GM19463 (cell line): ENCODE results near the gene LGR5.
"Not testable (repeated sequence)": the region's sequence is repeated elsewhere in the genome, so short reads cannot be mapped to it uniquely, and the experiment has no call there.

Experiments
- ATAC-seq: cut with Tn5 transposase; IDR thresholded peaks from one replicate; pipeline ENCODE4 v1.9.1; 2021; ENCODE audit warnings: mild to moderate bottlenecking, moderate library complexity; ENCODE audit not compliant: unreplicated experiment

The LGR5 gene

DNA sequence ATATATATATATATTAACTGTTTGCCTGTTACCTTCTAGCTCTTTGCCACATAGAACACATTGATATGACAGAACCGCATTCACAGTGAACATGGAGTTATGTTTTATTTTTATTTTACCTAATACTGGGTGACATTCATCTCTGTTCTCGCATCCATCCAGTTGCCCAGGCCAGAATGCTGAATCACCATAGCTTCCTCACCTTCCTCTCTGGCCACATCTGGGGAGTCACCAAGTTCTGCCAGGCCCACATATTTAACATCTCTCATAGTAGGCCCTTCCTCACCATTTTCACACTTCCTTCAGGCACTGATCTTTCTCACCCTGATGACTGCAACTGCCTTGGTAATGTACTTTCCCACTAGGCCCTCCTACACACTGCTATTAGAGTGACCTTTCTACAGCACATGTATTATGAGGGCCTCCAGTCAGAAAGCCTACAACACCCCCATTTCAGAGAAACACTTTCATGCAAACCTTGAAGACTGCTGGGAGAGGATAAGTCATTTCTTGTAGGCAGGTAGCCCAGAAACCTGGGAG, 106.8 kb downstream of the LGR5 start:
- no peak for ATAC-seq

DNA sequence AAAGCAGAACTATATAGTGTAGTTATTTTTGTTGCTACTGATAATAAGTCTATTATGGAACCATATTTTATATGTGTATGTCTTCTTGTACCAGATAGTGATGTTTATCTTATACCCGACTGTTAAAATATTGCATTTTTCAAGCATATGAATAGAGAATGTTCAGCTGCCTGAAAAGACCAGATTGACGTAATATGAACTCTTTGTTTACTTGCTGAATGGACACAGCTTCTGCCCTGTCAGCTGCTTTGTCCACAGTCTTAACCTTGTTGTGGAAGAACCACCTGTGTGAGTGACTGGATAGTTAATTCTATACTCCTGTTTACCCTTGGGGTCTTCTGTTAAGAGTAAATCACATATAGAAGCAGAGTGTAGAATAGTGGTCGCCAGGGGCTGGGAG, 109.3 kb downstream of the LGR5 start:
- no peak for ATAC-seq

DNA sequence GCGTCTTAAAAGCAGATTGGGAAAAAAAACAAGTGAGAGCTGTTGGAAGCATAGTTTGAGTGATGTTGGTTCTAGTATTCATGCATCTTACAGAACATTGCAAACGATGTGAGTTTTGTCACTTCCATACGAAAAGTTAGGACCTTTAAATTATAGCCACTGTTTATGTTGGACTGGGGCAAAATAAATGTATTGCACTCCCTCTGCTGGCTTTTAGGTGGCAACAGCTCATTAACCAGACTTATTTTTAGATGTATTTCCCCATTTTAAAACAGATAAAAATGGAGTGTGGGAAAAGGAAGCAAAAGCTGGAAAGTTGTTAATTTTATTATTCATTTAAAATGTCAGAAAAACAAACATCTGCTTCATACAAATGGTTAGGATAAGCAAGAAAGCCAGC, 111.9 kb downstream of the LGR5 start:
- no peak for ATAC-seq

DNA sequence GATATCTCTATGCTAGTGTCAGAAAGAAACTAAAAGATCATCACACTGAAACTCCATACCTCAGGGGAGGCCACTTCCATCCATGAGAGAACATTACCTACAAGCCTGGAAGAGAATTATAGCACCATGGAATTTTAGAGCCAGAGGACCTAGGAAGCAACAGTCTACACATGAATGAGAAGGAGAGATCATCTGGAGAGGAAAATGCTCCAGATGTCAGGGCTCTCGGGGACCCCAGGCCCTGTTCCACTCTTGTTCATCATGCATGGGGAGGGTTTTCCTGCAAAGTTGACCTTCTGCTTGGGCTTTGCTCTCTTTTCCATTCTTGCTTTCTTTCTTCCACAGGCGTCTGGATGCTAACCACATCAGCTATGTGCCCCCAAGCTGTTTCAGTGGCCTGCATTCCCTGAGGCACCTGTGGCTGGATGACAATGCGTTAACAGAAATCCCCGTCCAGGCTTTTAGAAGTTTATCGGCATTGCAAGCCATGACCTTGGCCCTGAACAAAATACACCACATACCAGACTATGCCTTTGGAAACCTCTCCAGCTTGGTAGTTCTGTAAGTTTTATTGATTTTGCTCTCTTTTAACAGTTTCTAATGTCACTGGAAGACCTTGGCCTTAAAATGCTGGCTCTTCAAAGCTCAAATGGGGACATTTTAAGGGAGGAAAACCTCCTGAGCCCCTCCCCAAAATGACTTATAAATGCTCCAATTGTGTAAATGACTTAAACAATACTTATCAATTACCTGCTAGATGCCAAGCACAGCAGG, 113.3 kb downstream of the LGR5 start:
- no peak for ATAC-seq

GRCh38 chr12:71555191-71555590, 115.6 kb downstream of the LGR5 start:
- ATAC-seq, result no peak

DNA sequence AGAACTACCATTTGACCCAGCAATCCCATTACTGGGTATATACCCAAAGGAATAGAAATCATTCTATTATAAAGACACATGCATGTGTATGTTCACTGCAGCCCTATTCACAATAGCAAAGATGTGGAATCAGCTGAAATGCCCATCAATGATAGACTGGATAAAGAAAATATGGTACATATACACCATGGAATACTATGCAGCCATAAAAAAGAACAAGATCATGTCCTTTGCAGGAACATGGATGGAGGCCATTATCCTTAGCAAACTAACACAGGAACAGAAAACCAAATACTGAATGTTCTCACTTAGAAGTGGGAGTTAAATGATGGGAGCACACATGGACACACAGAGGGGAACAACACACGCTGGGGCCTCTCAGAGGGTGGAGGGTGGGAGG, 116.2 kb downstream of the LGR5 start:
- ATAC-seq, result not testable (repeated sequence)

GRCh38 chr12:71556448-71556847, 116.8 kb downstream of the LGR5 start:
- ATAC-seq, result no peak

DNA sequence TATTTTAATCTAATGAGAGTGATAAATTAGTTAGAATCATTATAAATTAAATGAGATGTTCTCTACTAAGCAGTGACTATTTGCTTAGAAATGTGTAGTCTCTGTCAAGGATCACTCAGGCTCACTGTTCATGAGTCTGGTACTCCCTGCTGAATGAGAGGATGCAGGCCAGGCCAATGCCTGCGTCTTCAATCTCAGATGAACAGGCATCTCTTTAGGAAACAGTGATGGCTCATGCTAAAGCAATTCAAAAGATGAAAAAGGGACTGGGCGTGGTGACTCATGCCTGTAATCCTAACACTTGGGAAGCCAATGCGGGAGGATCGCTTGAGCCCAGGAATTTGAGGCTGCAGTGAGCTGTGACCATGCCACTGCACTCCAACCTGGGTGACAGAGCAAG, 117.3 kb downstream of the LGR5 start:
- no peak for ATAC-seq

GRCh38 chr12:71558445-71558844, 118.8 kb downstream of the LGR5 start:
- no peak for ATAC-seq

- ATAC-seq, result no peak
Measured at GRCh38 chr12:71562676-71563595, 123.3 kb downstream of the LGR5 start.

GRCh38 chr12:71565535-71565934, 125.9 kb downstream of the LGR5 start:
- ATAC-seq, result no peak

GRCh38 chr12:71566655-71567054, 127.1 kb downstream of the LGR5 start:
- no peak for ATAC-seq

DNA sequence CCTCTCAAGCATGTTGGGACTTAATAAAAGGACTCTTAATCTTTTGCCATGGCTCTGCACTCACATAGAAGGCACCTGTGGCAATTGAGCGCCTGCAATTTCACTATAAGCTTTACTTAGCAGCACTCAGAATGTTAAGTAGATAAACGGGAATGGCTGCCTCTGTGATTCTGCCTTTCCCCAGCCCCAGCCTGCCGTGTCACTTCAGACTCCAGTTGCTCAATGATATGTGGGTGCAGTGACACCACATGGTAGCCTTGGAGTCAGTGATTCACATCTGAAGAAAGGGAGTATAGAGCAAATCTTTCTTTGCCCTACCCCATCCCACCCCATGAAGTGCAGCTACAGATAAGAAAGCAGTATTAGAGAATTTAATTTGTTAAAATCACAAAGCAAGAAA, 127.9 kb downstream of the LGR5 start:
- ATAC-seq, result no peak

DNA sequence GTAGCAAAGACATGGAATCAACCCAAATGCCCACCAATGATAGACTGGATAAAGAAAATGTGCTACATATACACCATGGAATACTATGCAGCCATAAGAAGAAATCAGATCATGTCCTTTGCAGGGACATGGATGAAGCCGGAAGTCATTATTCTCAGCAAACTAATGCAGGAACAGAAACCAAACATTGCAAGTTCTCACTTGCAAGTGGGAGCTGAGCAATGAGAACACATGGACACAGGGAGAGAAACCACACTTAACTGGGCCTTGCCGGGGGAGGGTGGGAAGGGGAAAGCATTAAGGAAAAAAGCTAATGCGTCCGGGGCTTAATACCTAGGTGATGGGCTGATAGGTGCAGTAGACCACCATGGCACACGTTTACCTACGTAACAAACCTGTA, 130.3 kb downstream of the LGR5 start:
- ATAC-seq, result not testable (repeated sequence)

DNA sequence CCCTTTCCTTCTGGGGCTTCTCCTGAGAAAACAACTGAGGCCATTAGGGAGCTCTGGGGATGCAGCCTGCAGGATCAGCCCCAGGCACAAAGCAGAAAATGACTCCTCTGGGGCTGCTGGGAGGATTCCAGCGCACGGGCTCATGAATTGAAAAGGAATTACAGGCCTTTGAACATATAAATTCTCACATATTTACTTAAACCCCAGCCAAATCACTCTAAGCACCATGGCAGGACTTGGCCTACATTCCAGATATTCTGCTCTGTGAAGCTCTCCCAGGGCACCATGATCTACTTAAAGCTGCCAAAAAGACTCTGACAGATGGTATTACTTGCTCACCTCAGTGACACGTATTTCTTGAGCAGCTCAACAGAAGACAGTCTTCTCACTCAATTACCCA, 136.9 kb downstream of the LGR5 start:
- no peak for ATAC-seq

DNA sequence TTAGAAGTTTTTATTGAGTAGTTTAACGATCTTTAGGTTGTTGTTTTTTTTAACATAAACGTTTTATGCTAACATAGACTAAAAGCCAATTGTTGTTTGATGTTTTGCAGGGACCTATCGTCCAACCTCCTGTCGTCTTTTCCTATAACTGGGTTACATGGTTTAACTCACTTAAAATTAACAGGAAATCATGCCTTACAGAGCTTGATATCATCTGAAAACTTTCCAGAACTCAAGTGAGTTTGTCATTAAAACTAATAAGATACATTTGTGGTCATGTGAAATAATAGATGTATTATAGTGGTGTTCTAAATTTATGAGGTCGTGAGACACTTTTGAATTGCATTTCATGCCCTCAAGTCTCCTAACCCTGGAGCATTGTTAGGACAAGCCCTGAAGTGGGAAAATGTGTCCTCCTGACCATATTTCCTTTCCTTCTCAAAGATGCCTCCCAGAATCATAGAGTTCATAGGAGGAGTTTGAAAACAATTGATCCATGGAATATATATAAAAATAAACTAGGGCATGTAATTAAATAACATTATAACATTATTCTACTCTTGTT, 139.2 kb downstream of the LGR5 start:
- no peak for ATAC-seq

GRCh38 chr12:71581206-71581605, 141.6 kb downstream of the LGR5 start:
- no peak for ATAC-seq

DNA sequence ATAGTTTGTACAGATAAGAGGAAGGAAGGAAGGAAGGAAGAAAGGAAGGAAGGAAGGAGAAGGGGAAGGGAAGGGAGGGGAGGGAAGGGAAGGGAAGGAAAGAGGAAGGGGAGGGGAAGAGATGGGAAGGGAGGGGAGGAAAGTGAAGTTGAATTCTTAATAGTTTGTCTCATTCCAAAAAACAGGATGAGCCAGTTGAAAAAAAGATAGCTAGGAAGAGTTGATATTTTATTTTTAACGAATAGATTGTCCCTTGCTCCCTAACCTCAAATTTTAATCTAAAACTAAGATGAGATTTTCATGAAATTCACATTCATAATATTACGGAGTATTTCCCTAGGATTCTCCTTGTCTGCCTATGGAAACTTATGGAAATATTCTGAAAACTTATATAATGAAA, 143.3 kb downstream of the LGR5 start:
- ATAC-seq, result no peak

GRCh38 chr12:71584356-71584755, 144.8 kb downstream of the LGR5 start:
- no peak for ATAC-seq

GRCh38 chr12:71585218-71585617, 145.6 kb downstream of the LGR5 start:
- ATAC-seq, result no peak

DNA sequence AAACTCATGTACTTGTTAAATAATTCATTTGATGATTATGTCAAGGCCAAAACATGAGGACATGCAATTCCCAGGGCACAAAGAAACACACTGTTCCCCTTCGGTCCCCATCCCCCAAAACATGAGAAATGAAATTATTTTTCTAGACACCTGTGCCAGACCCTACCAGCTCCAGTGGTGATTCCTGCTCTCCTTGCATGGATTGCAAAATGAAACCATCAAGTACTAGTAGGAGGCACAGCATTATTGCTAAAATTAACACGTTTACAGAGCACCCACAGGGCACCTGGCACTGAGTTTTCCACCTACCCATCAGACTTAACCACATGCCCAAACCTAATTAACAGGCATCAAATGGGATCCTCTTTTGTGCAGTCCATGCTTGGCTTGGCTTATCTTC, 147.4 kb downstream of the LGR5 start:
- no peak for ATAC-seq

DNA sequence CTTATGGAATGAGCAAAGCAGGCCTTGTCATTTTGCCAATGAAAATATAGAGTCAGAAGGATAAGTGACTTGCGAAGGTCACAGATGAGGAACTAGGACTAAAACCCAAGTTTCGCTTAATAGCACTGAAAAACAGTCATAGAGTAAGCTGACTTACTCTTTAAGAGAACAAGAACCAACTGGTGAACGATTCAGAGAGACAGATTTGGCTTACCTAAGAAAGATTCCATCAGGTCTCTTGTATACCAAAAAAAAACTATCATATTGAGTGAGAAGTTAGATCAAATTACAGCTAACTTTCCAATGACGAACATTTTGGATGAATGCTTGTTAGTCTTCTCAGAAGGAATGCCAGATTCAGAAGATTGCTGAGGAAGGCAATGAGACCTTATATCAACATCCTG, 149.9 kb downstream of the LGR5 start:
- no peak for ATAC-seq
